ENCODE measurements around the gene VAPA.

Gene VAPA

GRCh38 chr18:9995631-9996030, 81.8 kb downstream of the VAPA start:
- no peak for DNase-seq

GRCh38 chr18:9996094-9996493, 82.3 kb downstream of the VAPA start:
- DNase-seq: no peak

GRCh38 chr18:9997711-9998110, 83.9 kb downstream of the VAPA start:
- no peak for DNase-seq

- DNase-seq: no peak
These were observed 84.5 kb downstream of the VAPA start for GRCh38 chr18:9998330-9998729.

- DNase-seq: no peak
These were observed 88.5 kb downstream of the VAPA start for GRCh38 chr18:10002280-10002679.

- no peak for DNase-seq
These were observed 89.5 kb downstream of the VAPA start for GRCh38 chr18:10003281-10003680.

GRCh38 chr18:10003866-10004265, 90.0 kb downstream of the VAPA start:
- DNase-seq: no peak

- DNase-seq: peak in 2 of 58 donors; percentile 9 to 55
These were observed 92.6 kb downstream of the VAPA start for GRCh38 chr18:10006311-10006893.

GRCh38 chr18:10008006-10008647, 94.3 kb downstream of the VAPA start:
- DNase-seq: no peak
